K562 (cell line): ENCODE data around the gene PACS1. TPM values are rescaled to one million over a fixed set of nuclear protein-coding genes. Genes with fewer than 3 reads are reported as not detected.
A peak's percentile ranks its signal among the peaks of the same experiment; 100 is the strongest.
"Not testable (repeated sequence)": the region's sequence is repeated elsewhere in the genome, so short reads cannot be mapped to it uniquely, and the experiment has no call there.

ENCODE experiments used
- ATAC-seq: fragments of 200-7000 bp; cut with Tn5 transposase; 3 replicates; pipeline ENCODE4 v1.9.1; 2020; ENCODE audit warnings: moderate library complexity
- BruUV-seq: library from RNA; stranded (reverse); fragments of 400-500 nt; replicated peaks from 2 replicates; lab custom pipeline; 2021; lab: Mats Ljungman, UMichigan
- CTCF ChIA-PET: fragments of 300-600 bp; formaldehyde crosslinking; extraction: SDS; loops from one replicate; lab custom pipeline; 2021; ENCODE audit warnings: low intra/inter-chr PET ratio; lab: Yijun Ruan, JAX
- POLR2A ChIA-PET: fragments of 300-600, 350-650 bp; sonication (Branson Sonifier 250); formaldehyde crosslinking; extraction: SDS; loops from one replicate; lab custom pipeline; 2021; ENCODE audit warnings: antibody characterized with exemption, inconsistent platforms; lab: Yijun Ruan, JAX
- DNase-seq, 4 experiments: peaks; one replicate each; pipeline versions ENCODE4 v3.0.0 to v3.0.0-alpha.2; 2011 to 2018; ENCODE audit warnings: low spot score in 3 of 4, mixed read lengths in 3 of 4; ENCODE audit errors: extremely low read depth in 1 of 4
- FAIRE-seq: peaks from 2 replicates; lab custom pipeline; 2011; peaks lifted over from hg19 to GRCh38; lab: Jason Lieb, UNC
- H2AFZ ChIP-seq: 2 replicates; pipeline ENCODE4 v1.6.0; 2011; ENCODE audit warnings: low read depth, low read length, control low read depth, inconsistent platforms
- H3K27ac ChIP-seq: fragments of 200-600 bp; 3 replicates; pipeline ENCODE4 v1.8.0; 2011; ENCODE audit warnings: low read depth, mild to moderate bottlenecking, control low read depth, inconsistent platforms, low read length, moderate library complexity, mixed read lengths; ENCODE audit errors: extremely low read depth
- H3K27me3 ChIP-seq, 2 experiments: fragments of 300-600 bp in 1 of 2; 2 replicates in 1 of 2; 3 replicates in 1 of 2; pipeline versions ENCODE4 v1.6.0 to v1.8.0; 2011; ENCODE audit warnings: inconsistent platforms in 2 of 2, low read length in 2 of 2, mild to moderate bottlenecking in 1 of 2, mixed read lengths in 1 of 2, moderate library complexity in 1 of 2; ENCODE audit not compliant: control insufficient read depth in 2 of 2, insufficient read depth in 2 of 2
- H3K36me3 ChIP-seq: fragments of 300-600 bp; 3 replicates; pipeline ENCODE4 v1.8.0; 2011; ENCODE audit warnings: mild to moderate bottlenecking, low read length, inconsistent platforms; ENCODE audit not compliant: control insufficient read depth, insufficient read depth
- H3K4me1 ChIP-seq, 2 experiments: fragments of 200-600 bp in 1 of 2; replicated peaks in 1 of 2; 2 replicates in 1 of 2; 3 replicates in 1 of 2; pipeline versions ENCODE4 v1.5.1 to v1.8.0; 2011; ENCODE audit warnings: inconsistent platforms in 2 of 2, low read length in 2 of 2, mild to moderate bottlenecking in 1 of 2, mixed read lengths in 1 of 2, moderate library complexity in 1 of 2; ENCODE audit not compliant: control insufficient read depth in 2 of 2, insufficient read depth in 2 of 2
- H3K4me2 ChIP-seq: 2 replicates; pipeline ENCODE4 v1.6.1; 2011; ENCODE audit warnings: low read length, control low read depth, inconsistent platforms, mixed read lengths; ENCODE audit not compliant: insufficient read depth
- H3K4me3 ChIP-seq: fragments of 200-600 bp; sonication (generic), shearing (Covaris generic); 2 replicates; pipeline ENCODE4 v1.5.1; 2016; ENCODE audit warnings: control low read depth, inconsistent platforms
- H3K79me2 ChIP-seq: fragments of 200-600 bp; 3 replicates; pipeline ENCODE4 v1.8.0; 2011; ENCODE audit warnings: low read length, inconsistent platforms; ENCODE audit not compliant: control insufficient read depth, insufficient read depth
- H3K9ac ChIP-seq, 2 experiments: 2 replicates each; pipeline versions ENCODE4 v1.6.0 to v1.6.1; 2011; ENCODE audit warnings: low read depth in 2 of 2, low read length in 2 of 2, control low read depth in 1 of 2, inconsistent platforms in 1 of 2, mild to moderate bottlenecking in 1 of 2, mixed read lengths in 1 of 2; ENCODE audit not compliant: insufficient read depth in 1 of 2
- H3K9me1 ChIP-seq: one replicate; pipeline ENCODE4 v1.6.0; 2011; ENCODE audit warnings: inconsistent platforms, mild to moderate bottlenecking, low read length, moderate library complexity; ENCODE audit not compliant: control insufficient read depth, insufficient read depth
- H3K9me3 ChIP-seq: replicated peaks from 2 replicates; pipeline ENCODE4 v1.5.1; 2011; ENCODE audit warnings: low read depth, low read length, inconsistent platforms; ENCODE audit not compliant: control insufficient read depth, insufficient read depth
- H4K20me1 ChIP-seq: replicated peaks from 2 replicates; pipeline ENCODE4 v1.6.1; 2011; ENCODE audit warnings: low read length, inconsistent platforms, mixed read lengths; ENCODE audit not compliant: control insufficient read depth, insufficient read depth
- ILK ChIP-seq: fragments of 450-650 bp; IDR thresholded peaks from 2 replicates; pipeline ENCODE4 v1.6.1; 2016; ENCODE audit warnings: missing genetic modification characterization, low read depth, mild to moderate bottlenecking, missing compliant biosample characterization, moderate library complexity, borderline replicate concordance
- PCBP1 ChIP-seq: fragments of 200-400 bp; formaldehyde crosslinking; IDR thresholded peaks from 2 replicates; pipeline ENCODE4 v1.6.1; 2018; ENCODE audit warnings: mild to moderate bottlenecking, low read depth, low read length; ENCODE audit not compliant: poor library complexity, severe bottlenecking
- RB1 ChIP-seq: fragments of 450-650 bp; IDR thresholded peaks from 2 replicates; pipeline ENCODE4 v1.6.1; 2017; ENCODE audit warnings: low read depth, mild to moderate bottlenecking
- WGBS: fragments of 100-300 bp; shearing (Covaris generic); methylation state at CpG from one replicate; pipeline ENCODE4 v1.1.6; 2016; ENCODE audit warnings: low coverage, mixed read lengths; ENCODE audit not compliant: insufficient coverage; ENCODE audit errors: missing lambda C conversion rate; 5-methylcytosine and 5-hydroxymethylcytosine counted together
- in situ Hi-C: fragments of 300-500 bp; cut with MboI; formaldehyde crosslinking; loops from 4 replicates; pipeline ENCODE4 v1.15.0; 2018; ENCODE audit warnings: inconsistent platforms, mixed read lengths
- intact Hi-C: fragments of 100-400 bp; cut with micrococcal nuclease; formaldehyde crosslinking; loops from 2 replicates; pipeline ENCODE4 v1.14.2; 2022
- polyA plus RNA-seq, 8 experiments: library from polyadenylated mRNA; depleted of rRNA in 4 of 8; stranded (reverse) in 5 of 8; unstranded in 3 of 8; fragments of >200 nt; fragmentation: Nextera tagmentation in 2 of 8; fragmentation: Illumina TruSeq in 1 of 8; extraction: Ambion mirVana in 2 of 8; extraction: Trizol in 1 of 8; gene quantifications; 2 replicates each; pipeline versions ENCODE4 v1.2.1 to v1.2.3, GENCODE V29; 2011 to 2014; ENCODE audit warnings: inconsistent platforms in 1 of 8, missing spikeins in 1 of 8
- total RNA-seq, 7 experiments: library from RNA; depleted of rRNA in 6 of 7; stranded (reverse); fragments of >200 nt in 6 of 7; fragmentation: Illumina TruSeq in 2 of 7; extraction: Trizol in 2 of 7; gene quantifications; 2 replicates each; pipeline versions ENCODE4 v1.2.1 to v1.2.3, GENCODE V29; 2011 to 2021; ENCODE audit warnings: low replicate concordance in 1 of 7

PACS1 gene
- total and polyA plus RNA-seq, 9 of the 15 experiments (the other 6 are each of a cell fraction or from before 2014, with no cell fraction given): 0.34 to 28.1 (median 8.5) TPM

DNA sequence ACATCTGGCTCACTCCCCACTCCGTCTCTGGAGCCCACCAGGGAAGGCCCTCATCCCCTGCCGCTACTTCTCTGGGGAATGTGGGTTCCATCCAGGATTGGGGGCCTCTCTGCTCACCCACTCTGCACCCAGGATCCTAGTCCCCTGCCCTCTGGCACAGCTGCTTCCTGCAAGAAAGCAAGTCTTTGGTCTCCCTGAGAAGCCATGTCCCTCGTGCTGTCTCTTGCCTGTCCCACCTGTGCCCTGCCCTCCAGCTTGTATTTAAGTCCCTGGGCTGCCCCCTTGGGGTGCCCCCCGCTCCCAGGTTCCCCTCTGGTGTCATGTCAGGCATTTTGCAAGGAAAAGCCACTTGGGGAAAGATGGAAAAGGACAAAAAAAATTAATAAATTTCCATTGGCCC lies 207.0 kb downstream of the PACS1 start:
- H2AFZ ChIP-seq, H3K9ac ChIP-seq, H3K79me2 ChIP-seq, H3K9me1 ChIP-seq, FAIRE-seq, H3K27ac ChIP-seq, CTCF ChIA-PET, H3K4me3 ChIP-seq, DNase-seq, H3K4me2 ChIP-seq, in situ Hi-C loops, H3K9me3 ChIP-seq, H3K27me3 ChIP-seq, H4K20me1 ChIP-seq, intact Hi-C loops: not testable (repeated sequence)
- WGBS: 66% methylated on average over 4 of the region's 4 CpGs
- ATAC-seq: peak; percentile 3; the same call in 1 of the 3 replicates
- TSS peak; percentile 39 for BruUV-seq
- peaks cover 0 to 18% of the 10 kb centered on the region in 2 experiments; a peak in 2 of 5 replicates for H3K4me1 ChIP-seq
- peaks cover 43% of the 10 kb centered on the region for H3K36me3 ChIP-seq
- POLR2A ChIA-PET: interaction anchor here (0.7 to 1.5 kb wide), 3 partner anchors 9 to 197 kb away, joined by 3 to 5 read pairs (median 3); partner anchors contain the start of gene YIF1A

DNA sequence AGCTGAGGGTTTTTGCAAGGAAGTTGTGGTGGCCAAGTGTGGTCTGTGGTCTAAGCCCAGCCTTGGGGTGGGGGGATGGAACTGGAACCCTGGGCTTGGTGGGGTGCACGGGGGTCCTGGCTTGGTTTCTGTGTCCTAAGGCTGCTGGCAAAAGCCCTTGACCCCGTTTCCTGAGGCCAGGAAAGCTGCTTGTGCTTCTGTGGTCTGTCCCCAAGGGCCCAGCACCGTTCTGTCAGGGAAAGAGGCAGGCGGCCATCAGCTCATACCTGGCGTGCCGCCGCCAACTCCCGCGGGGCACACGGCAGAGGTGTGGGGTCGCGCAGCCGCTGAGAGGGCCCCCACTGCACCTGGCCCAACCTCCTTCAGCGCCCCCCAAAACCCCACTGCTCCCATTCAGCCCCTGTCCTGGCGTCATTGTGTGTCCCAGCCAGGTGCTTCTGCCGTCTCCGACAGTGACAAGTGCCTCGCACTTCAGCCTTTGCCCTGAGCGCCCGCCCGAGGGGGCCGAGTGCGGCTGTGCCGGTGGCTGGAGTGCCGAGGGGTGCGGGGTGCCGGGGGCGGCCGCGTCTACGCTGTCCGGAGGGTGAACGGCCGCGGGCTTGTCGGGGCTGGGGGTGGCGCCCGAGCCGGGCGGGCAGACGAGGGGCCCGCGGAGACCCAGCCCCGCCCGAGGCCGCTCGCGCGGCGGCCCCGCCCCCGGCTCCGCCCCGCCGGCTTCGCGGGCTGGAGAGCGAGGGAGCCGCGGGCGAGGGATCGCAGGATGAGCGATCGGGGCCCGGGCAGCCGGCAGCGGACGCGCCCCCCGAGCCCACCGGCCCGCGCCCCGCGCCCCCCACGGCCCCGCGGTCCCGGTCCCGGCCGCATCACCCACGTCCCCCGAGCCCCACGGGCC lies 207.6 kb downstream of the PACS1 start, which contains the start of gene CNIH2:
CNIH2 (plus strand) TSS at position 705 of the 892 bp plus-strand sequence. CDS start 282 bp downstream, outside the sequence.
- intact Hi-C loops: no loop called here
- no peak within 1 kb of the TSS for H3K4me2 ChIP-seq
- H3K4me3 ChIP-seq: no peak within 1 kb of the TSS
- no peaks in the 10 kb centered on the region for H3K9me3 ChIP-seq
- no peaks in the 10 kb centered on the region for H3K79me2 ChIP-seq
- POLR2A ChIA-PET: interaction anchor here (0.7 to 1.5 kb wide), 3 partner anchors 10 to 196 kb away, joined by 3 to 5 read pairs (median 3); partner anchors contain the start of gene YIF1A
- BruUV-seq: no TSS peak
- 36% methylated on average over 15 of the region's 84 CpGs for WGBS
- peak within 1 kb of the TSS in 1 of 2 experiments; percentile 75; a peak in 2 of 4 replicates for H3K9ac ChIP-seq
- H3K4me1 ChIP-seq: peaks cover 2 to 23% of the 10 kb centered on the region in 2 experiments; a peak in 3 of 5 replicates
- in situ Hi-C loops: no loop called here
- DNase-seq (peak; percentile 47 to 80 (median 78)), FAIRE-seq (no peak), ATAC-seq (peak; percentile 64)
- H2AFZ ChIP-seq: no peak within 1 kb of the TSS
- peak within 1 kb of the TSS; percentile 33; the same call in 1 of the 3 replicates for H3K27ac ChIP-seq
- CTCF ChIA-PET: no interaction called here
- no peaks in the 10 kb centered on the region for H3K9me1 ChIP-seq
- H3K27me3 ChIP-seq: no peaks in the 10 kb centered on the region
- peaks cover 13% of the 10 kb centered on the region for H4K20me1 ChIP-seq
- H3K36me3 ChIP-seq: peaks cover 37% of the 10 kb centered on the region
- no peak for TF ChIP-seq ILK (tag)
- peak; percentile 36; the same call in 1 of the 2 replicates for TF ChIP-seq RB1
- TF ChIP-seq PCBP1: peak; percentile 85
